Activated CD4-positive, alpha-beta T cell treated with anti-CD3 and anti-CD28 coated beads, Interleukin-2, amount 50 U/mL, for 1 hour (primary cell): Measurements from ENCODE around the gene MICAL2.

Experiments
- DNase-seq: peaks from one replicate; pipeline ENCODE4 v3.0.0-alpha.2; 2020

Gene MICAL2

DNA sequence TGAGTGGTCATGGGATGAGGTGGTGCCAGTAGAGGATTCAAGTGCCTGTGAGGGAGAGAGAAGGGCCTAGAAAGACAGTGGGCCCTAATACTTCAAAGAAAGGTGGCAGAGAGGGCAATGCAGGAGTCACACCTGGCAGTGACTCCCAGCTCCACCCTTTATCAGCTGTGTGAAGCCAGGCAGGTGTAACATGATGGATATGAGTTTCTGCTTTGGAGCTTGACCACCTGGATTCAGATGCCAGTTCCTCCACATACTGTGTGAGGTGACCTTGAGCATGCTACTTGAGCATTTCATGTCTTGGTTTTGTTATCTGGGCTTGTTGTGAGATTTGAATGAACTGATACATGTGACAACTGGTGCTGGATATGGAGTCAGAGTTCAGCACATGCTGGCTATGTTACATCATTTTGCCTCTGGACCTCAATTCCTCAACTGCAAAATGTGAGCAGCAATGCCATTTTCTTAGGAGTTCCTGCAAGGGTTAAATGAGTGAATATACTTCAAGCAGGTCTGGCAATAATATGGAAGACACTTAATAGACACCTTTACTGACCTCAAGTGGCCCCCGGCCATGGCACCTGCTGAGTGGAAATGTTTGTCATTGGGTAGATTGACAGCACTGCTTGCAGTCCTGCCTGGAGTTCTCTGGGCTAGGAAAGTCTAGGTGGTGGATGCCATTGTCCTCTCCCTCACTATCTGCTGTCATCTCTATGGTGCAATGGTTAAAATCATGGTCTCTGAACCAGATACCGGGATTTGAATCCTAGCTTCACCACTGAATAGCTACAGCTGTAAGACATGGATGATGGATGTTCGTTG is 83.3 kb downstream of the MICAL2 start:
- no peak for DNase-seq

DNA sequence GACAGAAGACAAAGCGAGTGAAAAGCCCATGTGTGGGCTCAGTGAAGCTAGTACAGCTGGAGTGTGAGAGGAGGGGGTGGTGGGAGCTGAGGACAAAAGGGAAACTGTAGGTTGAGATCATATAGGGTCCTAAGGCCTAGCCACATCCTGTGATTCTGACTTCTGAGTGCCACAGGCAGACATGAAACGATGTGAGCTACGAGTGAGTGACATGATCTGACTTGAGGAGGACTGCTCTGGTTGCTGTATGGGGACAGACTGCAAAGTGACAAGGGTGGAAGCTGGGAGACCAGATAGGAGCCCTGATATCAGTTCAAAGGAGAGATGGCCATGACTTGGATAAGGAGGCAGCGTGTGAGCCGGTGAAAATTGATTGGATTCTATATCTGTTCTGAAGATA is 85.4 kb downstream of the MICAL2 start:
- DNase-seq: peak; percentile 28

DNA sequence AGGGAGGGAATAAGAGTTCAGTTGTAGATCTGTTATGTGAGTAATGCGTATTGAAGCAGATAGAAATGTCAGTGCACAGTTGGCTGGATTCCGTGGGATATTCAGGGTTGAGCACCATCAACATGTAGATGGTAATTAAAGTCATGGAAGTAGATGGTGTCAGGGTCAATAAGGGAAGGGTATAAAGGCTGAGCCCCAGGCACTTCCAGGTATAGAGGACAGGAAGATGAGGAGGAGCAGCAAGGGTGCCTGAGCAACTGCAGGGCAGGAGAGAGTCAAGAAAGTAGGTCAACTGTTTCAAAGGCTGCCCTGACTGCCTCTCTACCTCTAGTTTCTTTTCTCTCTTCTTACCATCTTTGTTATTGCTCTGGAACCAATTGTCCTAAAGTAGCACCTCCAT is 85.9 kb downstream of the MICAL2 start:
- no peak for DNase-seq

DNA sequence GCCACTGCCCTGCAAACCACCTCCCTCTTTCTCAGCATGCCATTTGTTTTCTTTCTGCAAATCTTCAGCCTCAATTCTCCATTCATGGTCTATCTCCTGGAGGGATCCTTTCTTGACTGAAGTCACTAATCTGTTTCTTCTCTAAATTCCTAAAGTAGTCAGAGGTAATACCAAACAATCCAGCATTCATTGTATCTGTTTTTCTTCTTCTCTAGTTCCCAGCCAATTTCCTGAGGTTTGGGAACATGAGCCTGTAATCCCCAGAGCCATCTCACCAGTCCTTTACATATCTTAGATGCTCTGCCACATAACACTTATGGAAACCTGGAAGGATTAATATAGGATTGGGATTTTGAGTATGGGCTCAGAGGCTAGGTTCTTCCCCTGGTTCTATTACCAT is 86.5 kb downstream of the MICAL2 start:
- no peak for DNase-seq

DNA sequence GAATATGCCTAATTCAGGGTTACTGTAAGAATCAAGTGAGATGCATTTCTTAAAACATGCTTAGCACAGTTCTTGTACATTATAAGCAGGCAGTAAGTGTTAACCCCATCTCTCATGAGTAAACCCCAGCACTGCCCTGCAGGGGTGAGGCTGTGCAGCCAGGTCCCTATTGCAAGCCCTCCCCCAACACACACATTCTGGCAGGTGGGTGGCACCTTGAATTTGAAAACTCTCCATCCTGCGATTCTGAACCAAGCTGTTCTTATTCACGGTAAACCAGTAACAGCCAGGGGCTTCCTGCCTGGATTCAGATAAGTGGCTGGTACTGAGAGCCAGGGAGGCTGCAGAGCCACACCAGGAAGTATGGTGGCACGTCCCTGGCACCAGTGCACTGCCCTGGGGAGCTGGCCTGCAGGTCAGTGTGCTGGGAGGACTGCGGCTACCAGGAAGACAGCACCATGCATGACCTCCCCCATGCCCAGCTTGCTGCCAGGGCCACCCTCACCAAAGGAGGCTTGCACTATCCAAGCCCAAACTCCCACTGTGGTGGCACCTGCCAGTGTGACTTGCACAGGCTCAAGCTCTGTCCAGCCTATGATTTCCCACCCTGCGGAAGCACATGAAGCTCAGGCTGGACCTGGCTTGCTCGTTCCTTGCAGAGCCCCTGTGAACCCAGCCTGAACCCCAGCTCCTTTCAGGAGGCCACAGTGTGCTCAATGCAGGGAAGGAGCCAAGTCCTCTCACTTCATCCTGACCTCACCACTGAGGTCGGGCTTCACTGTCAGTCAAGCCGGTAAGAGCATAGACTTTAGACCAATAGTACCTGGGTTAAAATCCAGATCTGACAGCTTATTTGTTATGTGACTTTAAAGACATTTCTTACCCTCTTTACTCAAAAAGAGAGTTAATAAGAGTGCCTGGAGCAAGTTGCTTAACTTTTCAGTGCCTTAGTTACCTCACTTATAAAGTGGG is 88.1 kb downstream of the MICAL2 start:
- DNase-seq: no peak

DNA sequence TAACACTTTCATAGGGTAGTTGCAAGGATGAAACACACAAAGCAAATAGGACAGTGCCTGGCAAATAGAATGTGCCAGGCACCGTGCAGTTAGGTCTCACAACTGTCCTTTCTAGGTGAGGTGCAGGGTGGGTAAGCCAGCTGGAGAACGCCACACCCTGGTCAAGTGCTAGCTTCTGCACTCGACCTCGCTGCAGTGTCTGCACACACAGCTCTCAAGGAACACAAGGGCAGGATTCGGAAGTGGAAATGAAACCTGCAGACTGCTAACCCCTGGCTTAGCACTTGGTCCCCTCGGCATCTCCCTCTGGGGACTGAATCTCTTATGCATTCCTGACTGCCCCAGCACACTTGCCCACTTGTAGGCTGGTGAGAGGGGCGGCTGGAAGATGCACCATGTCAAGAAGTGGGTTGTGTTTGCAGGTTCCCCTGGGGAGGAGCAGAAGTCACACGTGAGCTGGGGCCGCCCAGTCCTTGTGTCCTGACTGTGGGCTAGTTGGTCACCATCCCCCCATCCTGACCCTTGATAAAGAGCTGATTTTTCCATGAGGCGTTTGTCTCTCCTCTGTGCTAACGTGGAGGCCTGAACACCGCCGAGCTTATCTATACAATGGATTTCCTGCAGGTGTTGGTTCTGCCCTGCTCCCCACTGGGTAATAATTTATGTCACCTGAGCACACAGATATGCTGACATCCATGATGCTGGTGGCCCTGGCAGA is 89.0 kb downstream of the MICAL2 start:
- DNase-seq: no peak

DNA sequence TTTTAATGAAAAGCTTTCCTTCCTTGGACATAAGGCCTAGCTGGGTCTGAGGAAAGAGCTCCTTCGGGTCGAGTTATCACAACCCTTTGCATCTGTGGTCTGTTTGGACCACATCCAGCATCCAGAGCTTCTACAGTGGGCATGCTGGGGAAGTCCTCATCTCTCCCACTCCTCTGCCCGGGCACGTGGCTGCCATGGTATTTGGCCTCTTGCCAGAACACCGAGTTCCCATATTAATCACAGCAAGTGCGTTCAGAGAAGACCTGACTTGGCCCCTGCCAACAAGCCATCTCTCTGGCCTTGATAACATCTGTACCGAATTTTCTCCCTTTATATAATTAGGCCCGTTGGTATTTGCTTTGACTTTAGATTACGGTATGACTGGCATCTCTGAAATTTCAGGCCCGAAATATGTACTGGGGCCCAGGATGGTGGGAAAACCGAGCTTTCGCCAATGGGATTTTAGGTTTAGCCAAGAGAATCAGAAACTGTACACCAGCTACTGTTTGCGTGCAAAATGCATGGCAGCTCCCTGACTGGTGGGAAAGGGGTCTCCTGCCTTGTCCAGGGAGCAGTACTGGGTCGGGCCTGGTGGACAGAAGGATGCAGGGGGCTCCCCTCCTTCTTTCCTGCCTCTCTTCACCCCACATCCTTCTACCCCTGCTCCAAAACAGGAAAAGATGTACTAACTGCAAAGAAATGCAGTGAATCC is 90.0 kb downstream of the MICAL2 start:
- no peak for DNase-seq

DNA sequence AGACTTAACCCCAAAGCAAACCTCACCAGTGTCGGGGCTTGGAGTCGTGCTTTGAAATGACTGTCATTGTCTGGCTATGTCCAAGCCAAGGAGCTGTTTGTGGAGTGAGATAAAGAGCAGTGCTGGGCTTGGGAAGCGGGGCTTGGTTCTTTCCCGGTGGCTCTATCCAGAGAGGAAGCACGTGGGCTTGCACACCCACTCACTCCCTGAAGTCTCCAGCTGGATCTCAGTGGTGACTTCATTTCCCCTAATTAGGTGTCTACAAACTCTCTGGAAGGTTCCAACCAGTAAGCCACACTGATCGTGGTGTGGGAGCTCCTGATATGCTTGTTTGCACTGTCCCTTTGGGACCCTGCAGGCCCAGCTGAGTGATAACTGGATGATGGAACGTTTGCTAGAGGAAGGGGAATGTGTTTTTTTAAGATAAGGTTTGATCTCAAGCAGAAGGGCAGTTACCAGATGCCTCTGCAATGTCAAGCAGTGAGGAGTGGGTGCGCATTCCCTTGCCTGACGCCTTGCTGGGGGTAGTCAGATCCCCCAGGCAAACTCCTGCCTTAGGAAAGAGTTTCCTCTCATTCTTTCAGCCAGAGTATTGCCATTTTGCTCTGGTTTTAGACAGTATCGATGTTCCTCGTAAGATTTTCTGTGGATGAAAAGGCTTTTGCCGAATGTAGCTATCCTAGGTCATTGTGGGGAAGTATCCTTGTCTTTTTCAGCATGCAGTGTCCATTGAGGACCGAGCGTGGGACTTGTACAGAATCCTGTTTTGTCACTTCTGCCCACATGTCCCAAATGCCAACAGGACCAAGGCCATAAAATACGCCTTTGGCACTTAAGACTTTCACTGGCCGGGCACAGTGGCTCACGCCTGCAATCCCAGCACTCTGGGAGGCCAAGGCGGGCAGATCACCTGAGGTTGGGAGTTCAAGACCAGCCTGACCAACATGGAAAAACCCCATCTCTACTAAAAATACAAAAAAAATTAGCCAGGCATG is 90.9 kb downstream of the MICAL2 start:
- no peak for DNase-seq

DNA sequence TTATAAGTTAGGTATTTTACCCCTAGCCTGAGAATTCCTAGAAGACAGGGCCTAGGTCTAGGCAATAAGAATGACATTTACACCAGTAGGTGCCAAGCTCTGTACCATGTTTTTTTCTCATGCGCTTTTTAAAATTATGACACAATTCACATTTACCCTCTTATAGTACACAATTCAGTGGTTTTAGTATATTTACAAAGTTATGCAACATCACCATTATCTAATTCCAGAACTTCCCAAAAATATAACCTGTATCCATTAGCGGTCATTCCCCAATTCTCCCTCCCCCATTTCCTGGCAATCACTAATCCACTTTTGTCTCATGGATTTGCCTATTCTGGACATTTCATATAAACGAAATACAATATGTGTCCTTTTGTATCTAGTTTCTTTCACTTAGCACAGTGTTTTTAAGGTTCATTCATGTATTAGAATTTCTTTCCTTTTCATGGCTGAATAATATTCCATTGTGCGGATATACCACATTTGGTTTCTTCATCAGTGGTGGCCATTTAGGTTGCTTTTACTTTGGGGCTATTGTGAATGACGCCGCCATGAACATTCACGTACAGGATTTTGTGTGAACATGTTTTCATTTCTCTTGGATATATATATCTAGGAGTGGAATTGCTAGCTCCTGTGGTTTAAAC is 92.4 kb downstream of the MICAL2 start:
- DNase-seq: no peak

DNA sequence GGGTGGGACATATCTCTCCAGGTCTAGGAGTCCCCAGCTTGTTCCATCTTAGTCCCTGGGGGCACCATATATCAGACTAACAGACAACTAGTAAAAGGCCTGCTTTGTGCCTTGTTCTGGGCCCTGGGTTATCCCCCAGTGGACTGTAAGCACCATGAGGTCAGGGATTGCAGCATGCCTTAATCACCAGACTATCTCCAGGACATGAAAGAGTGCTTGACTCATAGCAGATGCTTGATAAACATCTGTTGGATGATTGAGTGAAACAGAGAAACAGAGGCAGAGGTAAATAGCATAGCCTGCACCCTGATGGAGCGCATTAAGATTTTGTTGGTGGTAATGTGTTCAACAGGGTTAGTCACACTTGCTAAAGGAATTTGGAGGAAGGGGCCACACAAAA is 94.1 kb downstream of the MICAL2 start:
- DNase-seq: no peak

DNA sequence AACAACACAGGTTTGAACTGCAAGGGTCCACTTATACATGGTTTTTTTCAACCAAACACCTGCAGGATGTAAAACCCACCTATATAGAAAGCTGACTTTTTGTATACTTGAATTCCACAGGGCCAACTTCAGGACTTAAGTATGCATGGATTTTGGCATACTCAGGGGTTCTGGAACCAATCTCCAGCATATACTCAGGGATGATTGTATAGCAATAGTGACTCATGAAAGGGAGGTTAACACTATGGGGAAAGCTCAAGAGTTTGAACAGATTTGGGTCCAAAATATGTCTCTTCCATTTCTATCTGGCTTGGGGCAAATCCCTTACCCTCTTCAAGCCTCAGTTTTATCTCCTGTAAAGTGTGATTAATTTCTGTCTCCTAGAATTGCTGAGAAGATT is 94.9 kb downstream of the MICAL2 start:
- no peak for DNase-seq

DNA sequence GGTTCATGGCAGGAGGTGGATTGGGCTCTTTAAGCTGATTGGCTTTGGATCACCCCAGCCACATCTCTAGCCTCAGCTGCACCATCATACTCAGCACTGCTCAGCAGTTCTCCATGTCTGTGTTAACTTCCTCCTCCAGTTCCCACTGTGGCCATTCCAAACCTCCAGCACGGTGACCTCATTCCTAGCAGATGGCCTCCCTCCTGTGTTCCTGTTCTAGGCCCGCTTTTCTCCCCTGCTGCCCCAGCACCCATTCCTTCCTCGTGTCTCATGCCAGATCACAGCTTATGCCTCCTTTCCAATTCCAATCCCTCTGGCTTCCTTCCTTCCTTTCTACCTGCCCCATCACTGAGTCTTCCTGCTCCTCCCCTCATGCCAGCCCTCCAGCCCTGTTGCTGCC is 96.1 kb downstream of the MICAL2 start:
- DNase-seq: no peak

DNA sequence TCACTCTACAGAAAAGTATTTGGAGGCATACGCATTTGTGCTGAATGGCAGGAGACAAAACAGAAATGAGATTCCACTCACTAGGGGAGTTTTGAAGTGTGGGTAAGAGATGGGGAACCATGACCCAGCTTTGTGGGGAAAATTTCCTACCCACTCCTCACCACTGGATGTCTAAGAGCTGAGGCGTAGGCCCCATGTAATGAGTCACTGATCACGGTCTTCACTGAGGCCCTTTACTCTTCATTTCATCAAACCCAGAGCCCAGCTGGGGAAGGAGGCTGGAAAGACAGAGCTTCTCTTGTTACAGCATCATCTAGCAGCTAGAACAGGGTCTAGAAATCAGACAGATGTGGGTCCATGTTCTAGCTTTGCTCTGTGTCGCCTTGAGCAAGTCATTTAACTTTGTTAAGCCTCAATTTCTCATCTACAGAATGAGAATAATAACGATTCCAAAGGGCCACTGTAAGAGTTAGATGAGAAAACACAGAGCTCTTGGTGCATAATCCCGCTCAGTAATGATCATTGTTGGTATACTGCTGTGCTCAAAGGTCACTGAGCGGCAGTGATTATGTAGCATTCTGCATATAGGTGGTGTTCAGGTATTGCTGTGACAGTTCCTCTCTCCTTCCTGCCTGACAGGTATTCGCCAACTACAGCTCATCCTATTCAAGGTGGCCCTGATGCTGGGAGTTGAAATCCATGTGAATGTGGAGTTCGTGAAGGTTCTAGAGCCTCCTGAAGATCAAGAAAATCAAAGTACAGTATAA is 97.2 kb downstream of the MICAL2 start:
- DNase-seq: no peak

DNA sequence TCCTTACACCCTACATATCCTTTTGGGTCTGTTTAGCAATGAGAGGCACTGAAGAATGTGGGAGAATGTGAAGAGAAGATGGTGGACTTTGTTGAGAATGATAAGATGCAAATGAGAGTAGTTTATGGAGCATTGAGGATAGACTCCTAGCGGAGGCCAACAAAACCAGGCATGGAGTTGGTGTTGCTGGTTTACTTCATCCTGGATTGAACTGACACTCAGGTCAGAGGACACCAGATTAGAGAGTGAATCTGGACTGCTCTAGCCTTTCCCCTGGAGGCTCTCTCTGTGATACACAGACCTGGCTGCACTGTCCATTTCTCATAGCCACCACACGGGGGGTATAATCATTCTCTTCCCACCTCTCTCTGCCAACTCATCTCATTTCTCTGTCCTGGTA is 98.7 kb downstream of the MICAL2 start:
- no peak for DNase-seq

DNA sequence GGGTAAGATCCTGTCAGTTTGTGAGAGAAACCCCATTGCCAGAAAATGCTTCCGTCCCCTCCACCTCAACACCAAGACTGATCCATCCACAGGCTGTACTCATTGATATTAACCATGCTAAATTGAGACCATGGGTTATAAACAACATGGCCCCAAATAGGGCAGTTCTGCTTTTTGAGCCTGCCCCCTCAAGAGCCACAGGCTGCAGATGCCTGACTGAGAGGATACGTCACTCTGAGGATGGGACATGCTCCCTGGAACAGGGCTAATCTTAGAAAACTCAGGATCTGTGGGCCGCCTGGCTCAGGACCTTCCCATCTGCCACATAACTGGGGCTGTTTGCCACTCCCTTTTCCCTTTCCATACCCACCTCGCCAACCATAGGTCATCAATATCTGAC is 99.8 kb downstream of the MICAL2 start:
- no peak for DNase-seq

DNA sequence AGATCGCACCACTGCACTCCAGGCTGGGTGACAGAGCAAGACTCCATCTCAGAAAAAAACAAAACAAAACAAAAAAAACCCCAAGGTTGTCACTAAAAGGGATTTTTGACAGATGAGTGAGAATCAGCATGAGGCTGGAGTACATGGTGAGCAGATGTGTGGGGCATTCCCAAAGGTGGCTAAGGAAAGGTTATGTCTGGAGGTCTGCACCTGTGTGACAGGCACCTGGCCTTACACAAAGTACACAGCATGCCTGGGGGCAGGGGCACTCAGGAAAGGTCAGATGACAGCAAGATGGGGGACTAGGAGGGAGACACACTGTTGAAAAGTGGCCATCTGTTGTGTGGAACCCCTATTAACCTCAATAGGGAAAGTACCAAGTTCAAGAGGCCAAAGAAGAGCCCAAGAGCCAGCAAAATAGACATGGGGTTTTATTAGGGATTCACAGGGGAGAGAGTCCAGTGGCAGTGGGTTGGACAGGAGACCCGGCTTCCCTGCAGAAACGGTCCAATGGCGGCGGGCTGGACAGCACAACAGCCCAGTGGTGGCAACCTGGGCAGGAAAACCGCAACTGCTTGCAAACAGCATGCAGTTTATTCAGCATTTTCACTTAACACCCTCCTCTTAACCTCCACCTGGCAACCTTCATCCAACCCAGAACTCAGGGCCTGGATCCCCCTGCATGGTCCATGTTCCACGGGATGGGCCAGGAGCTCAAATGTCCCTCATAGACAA is 101.1 kb downstream of the MICAL2 start:
- no peak for DNase-seq

DNA sequence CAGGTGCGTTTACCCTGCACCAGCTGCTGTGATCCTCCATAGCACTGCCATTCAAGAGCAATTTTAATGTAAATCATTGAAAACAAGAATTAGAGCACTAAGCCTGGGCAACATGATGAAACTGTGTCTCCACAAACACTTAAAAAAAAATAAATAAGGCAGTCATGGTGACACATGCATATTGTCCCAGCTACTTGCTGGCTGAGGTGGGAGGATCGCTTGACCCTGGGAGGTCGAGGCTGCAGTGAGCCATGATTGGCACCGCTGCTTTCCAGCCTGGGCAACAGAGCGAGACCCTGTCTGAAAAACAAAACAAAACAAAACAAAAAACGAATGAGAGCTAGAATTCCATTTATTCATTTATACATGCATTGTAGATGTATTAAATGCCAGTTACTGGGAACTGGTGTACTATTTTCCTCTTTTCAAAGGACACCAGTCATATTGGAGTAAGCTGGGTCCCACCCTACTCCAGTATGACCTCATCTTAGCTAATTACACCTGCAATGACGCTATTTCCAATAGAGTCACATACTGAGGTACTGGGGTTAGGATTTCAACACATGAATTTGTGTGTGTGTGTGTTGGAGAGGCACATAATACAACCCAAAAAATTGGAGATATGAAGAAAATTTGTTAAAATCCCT is 101.9 kb downstream of the MICAL2 start:
- DNase-seq: no peak

DNA sequence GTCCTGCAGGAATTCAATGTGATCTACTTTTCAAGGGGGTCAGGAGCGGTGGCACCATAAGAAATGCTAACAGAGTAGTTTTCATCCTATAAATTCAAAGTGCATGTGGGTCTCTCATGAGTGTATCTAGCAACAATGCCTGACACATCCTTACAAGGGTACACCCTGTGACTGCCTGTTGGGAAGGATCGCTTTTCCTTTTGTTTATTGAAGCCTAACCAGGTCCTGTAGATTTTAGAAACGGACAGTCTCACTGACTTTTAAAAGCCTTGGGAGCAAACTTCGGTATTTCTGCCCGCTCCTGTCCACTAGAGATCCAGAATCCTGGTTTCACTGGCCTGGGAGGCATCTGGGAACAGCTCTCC is 102.4 kb downstream of the MICAL2 start:
- no peak for DNase-seq

DNA sequence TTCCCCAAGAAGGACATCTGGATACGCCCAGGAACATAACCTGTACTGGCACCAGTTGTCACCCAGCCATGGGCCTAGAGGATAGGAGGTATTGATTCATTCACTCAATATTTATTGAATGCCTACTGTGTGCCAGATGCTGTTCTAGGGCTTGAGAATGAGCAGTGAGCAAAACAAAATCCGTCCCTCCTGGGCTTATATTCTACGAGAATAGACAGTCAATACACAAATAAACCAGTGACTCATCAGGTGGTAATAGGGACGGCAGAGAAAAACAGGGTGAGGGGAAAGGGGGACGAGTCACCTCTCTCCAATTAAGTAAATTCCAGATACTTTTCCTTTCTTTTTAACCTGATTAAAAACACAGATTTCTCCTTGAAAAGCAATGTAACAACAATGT is 103.5 kb downstream of the MICAL2 start:
- DNase-seq: no peak
